Testis (tissue), 3 donors: ENCODE data around the gene NOTUM. TPM values are rescaled to one million over a fixed set of nuclear protein-coding genes. Genes with fewer than 3 reads are reported as not detected.
"Not testable (repeated sequence)": the region's sequence is repeated elsewhere in the genome, so short reads cannot be mapped to it uniquely, and the experiment has no call there.

Experiments used
- DNase-seq: peaks from one replicate; pipeline ENCODE4 v3.0.0-alpha.2; 2019
- H3K27ac ChIP-seq, 2 donors: fragments of 200-600 bp; sonication (generic); one replicate each; pipeline ENCODE4 v1.5.1; 2019
- H3K27me3 ChIP-seq: fragments of 200-600 bp; sonication (generic); one replicate; pipeline ENCODE4 v1.5.1; 2019
- H3K36me3 ChIP-seq: fragments of 200-600 bp; sonication (generic); one replicate; pipeline ENCODE4 v1.5.1; 2017; ENCODE audit warnings: low read depth; ENCODE audit errors: missing control alignments
- H3K4me1 ChIP-seq: fragments of 200-600 bp; sonication (generic); one replicate; pipeline ENCODE4 v1.5.1; 2019
- H3K4me3 ChIP-seq, 2 donors: fragments of 200-600 bp; sonication (generic); one replicate each; pipeline ENCODE4 v1.5.1; 2017 to 2019
- H3K9me3 ChIP-seq: fragments of 200-600 bp; sonication (generic); one replicate; pipeline ENCODE4 v1.5.1; 2017
- POLR2A ChIP-seq: fragments of 450-650 bp; IDR thresholded peaks from one replicate; pipeline ENCODE4 v1.6.1; 2017; ENCODE audit warnings: antibody characterized with exemption, mild to moderate bottlenecking, moderate library complexity
- WGBS, 2 donors: methylation state at CpG; one replicate each; pipeline ENCODE4 v1.1.5; 2018; 5-methylcytosine and 5-hydroxymethylcytosine counted together
- intact Hi-C: fragments of 100-400 bp; cut with DNase I; formaldehyde crosslinking; loops from one replicate; pipeline ENCODE4 v1.15.1; 2023; ENCODE audit warnings: low total_unique reads
- polyA plus RNA-seq: library from polyadenylated mRNA; stranded (reverse); fragments of 350-450 nt; fragmentation: Illumina TruSeq; extraction: RNeasy Lipid Tissue Mini Kit (QIAGEN cat#74804); gene quantifications from one replicate; pipeline ENCODE4 v1.2.3, GENCODE V29; 2014; ENCODE audit warnings: low read depth, low replicate concordance; ENCODE audit not compliant: insufficient read depth
- total RNA-seq, 2 donors: library from RNA; depleted of rRNA; stranded (reverse); fragments of >200 nt; gene quantifications; one replicate each; pipeline ENCODE4 v1.2.3, GENCODE V29; 2016
- TF ChIP-seq, protein P1 (sequence below), 3 experiments: fragments of 450-650 bp in 2 of 3; fragments of 200-600 bp in 1 of 3; sonication (generic) in 1 of 3; IDR thresholded peaks; one replicate each; pipeline ENCODE4 v1.5.1; 2016 to 2019; ENCODE audit warnings: antibody characterized with exemption in 3 of 3, mild to moderate bottlenecking in 2 of 3, moderate library complexity in 1 of 3

NOTUM gene
- total and polyA plus RNA-seq, 3 donors from 2014 or later: 5.1 to 13.2 (median 9.5) TPM

- Histone ChIP-seq H3K9me3 (no peaks in the 10 kb centered on the region), H3K27me3 (no peaks in the 10 kb centered on the region), H3K36me3 (no peaks in the 10 kb centered on the region), H3K4me3 (no peak overlapping the region), H3K4me1 (peaks cover 5% of the 10 kb centered on the region), H3K27ac (no peak overlapping the region)
- WGBS, 2 donors: 93 to 95% methylated on average over 28 to 35 of the region's 35 CpGs
- no peak for DNase-seq
- TF ChIP-seq POLR2A: no peak
- intact Hi-C loops: no loop called here
These were observed 22.1 kb upstream of the NOTUM start for GRCh38 chr17:81983011-81983638.

DNA sequence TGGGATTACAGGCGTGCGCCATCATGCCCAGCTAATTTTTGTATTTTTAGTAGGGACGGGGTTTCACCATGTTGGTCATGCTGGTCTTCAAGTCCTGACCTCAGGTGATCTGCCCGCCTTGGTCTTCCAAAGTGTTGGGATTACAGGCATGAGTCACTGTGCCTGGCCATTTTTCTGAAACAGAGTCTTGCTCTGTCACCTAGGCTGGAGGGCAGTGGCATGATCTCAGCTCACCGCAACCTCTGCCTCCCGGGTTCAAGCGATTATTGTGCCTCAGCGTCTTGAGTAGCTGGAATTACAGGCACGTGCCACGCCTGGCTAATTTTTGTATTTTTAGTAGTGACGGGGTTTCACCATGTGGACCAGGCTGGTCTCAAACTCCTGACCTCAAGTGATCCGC, 20.5 kb upstream of the NOTUM start:
- intact Hi-C loops, H3K4me3 ChIP-seq, H3K9me3 ChIP-seq, H3K27me3 ChIP-seq, H3K27ac ChIP-seq, H3K36me3 ChIP-seq, H3K4me1 ChIP-seq, DNase-seq: not testable (repeated sequence)
- 90 to 93% methylated on average over 11 to 12 of the region's 12 CpGs for WGBS, 2 donors

GRCh38 chr17:81980707-81981343, 19.8 kb upstream of the NOTUM start:
- Histone ChIP-seq H3K36me3 (no peaks in the 10 kb centered on the region), H3K4me1 (peaks cover 11% of the 10 kb centered on the region), H3K27ac (no peak overlapping the region), H3K9me3 (no peaks in the 10 kb centered on the region), H3K27me3 (no peaks in the 10 kb centered on the region), H3K4me3 (no peak overlapping the region)
- TF ChIP-seq, protein P1, sequence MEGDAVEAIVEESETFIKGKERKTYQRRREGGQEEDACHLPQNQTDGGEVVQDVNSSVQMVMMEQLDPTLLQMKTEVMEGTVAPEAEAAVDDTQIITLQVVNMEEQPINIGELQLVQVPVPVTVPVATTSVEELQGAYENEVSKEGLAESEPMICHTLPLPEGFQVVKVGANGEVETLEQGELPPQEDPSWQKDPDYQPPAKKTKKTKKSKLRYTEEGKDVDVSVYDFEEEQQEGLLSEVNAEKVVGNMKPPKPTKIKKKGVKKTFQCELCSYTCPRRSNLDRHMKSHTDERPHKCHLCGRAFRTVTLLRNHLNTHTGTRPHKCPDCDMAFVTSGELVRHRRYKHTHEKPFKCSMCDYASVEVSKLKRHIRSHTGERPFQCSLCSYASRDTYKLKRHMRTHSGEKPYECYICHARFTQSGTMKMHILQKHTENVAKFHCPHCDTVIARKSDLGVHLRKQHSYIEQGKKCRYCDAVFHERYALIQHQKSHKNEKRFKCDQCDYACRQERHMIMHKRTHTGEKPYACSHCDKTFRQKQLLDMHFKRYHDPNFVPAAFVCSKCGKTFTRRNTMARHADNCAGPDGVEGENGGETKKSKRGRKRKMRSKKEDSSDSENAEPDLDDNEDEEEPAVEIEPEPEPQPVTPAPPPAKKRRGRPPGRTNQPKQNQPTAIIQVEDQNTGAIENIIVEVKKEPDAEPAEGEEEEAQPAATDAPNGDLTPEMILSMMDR (IDR thresholded peaks at IDR 0.05): no peak
- no peak for TF ChIP-seq POLR2A
- no peak for DNase-seq
- 85 to 94% methylated on average over 9 of the region's 9 CpGs for whole genome bisulfite sequencing, 2 donors
- intact Hi-C loops: no loop called here

DNA sequence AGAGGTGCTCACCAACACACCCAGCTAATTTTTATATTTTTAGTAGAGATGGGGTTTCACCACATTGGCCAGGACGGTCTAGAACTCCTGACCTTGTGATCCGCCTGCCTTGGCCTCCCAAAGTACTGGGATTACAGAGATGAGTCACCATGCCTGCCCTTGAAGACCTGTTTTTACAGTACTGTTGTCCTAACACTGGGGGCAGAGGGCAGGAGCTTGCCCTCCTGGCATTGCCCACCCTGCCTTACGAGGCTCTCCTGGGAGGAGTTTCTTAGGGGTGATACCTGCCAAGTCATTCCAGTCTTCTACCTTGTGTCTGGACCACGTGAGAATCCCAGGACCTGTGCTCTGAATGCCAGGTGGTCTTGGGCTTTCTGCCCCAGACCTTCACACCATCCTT, 19.1 kb upstream of the NOTUM start:
- 94 to 95% methylated on average over 4 of the region's 4 CpGs for WGBS, 2 donors
- Histone ChIP-seq H3K27ac (no peak overlapping the region), H3K4me1 (peaks cover 11% of the 10 kb centered on the region), H3K4me3 (no peak overlapping the region), H3K36me3 (no peaks in the 10 kb centered on the region), H3K9me3 (no peaks in the 10 kb centered on the region), H3K27me3 (no peaks in the 10 kb centered on the region)
- TF ChIP-seq, protein P1 (IDR thresholded peaks at IDR 0.05): no peak
- no peak for TF ChIP-seq POLR2A
- no peak for DNase-seq
- intact Hi-C loops: no loop called here

DNA sequence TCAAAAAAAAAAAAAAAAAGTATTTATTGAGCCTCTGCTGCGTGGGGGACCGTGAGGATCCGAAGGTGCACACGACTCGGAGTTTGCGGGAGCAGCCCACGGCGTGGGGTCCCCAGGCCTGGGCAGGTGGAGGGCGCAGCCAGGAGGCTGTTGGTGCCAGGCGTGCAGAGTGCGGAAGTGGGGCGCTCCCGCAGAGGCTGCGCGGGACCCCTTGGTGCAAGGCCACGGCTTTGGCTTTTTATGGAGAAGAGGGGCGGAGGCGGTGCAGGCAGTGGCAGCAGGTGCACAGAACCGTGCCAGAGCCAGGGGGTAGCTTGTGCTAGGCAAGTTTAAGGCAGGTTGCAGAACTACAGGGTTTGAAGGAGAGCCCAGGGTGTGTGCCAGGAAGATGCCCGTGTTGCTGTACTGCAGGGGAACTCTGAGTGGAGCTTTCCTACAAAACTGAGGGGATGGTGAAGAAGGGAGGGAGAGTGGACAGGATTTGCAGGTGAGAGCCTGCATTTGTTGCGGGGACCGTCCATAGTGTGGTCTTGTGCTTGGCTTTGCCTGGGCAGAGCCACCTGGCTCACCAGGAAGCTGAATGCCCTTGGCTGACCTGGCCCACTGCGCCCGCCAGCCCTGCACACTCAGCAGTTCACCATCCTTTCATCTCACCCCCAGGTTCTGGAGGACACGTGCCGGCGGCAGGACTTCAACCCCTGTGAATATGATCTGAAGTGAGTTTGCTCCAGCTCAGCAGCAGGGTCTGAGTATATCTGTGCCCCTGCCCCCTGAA, 17.7 kb upstream of the NOTUM start:
- Histone ChIP-seq H3K27me3 (no peaks in the 10 kb centered on the region), H3K27ac (no peak overlapping the region), H3K9me3 (no peaks in the 10 kb centered on the region), H3K36me3 (no peaks in the 10 kb centered on the region), H3K4me3 (no peak overlapping the region), H3K4me1 (peaks cover 11% of the 10 kb centered on the region)
- intact Hi-C loops: no loop called here
- no peak for TF ChIP-seq POLR2A
- TF ChIP-seq, protein P1 (IDR thresholded peaks at IDR 0.05): no peak
- 78 to 85% methylated on average over 11 to 27 of the region's 27 CpGs for WGBS, 2 donors
- DNase-seq: no peak
